GM23338 (cell line): Measurements from ENCODE around the gene EFCAB8. TPM values are rescaled to one million over a fixed set of nuclear protein-coding genes. Genes with fewer than 3 reads are reported as not detected.

Experiments used
- ATAC-seq: fragments of 200-7000 bp; cut with Tn5 transposase; 3 replicates; pipeline ENCODE4 v1.9.1; 2020
- DNase-seq: peaks from one replicate; pipeline ENCODE4 v3.0.0-alpha.2; 2015; ENCODE audit warnings: low spot score
- H2AFZ ChIP-seq: fragments of 200-600 bp; sonication (generic); 2 replicates; pipeline ENCODE4 v1.8.0; 2016; ENCODE audit warnings: antibody characterized with exemption, mild to moderate bottlenecking, moderate library complexity
- H3F3A ChIP-seq: fragments of 200-600 bp; sonication (generic); replicated peaks from 2 replicates; pipeline ENCODE4 v1.8.0; 2017; ENCODE audit warnings: antibody characterized with exemption, mixed run types, low read depth
- H3K27ac ChIP-seq: fragments of 200-600 bp; sonication (generic); 2 replicates; pipeline ENCODE4 v1.6.1; 2016; ENCODE audit warnings: low read depth
- H3K27me3 ChIP-seq: fragments of 200-600 bp; sonication (generic); 2 replicates; pipeline ENCODE4 v1.8.0; 2016; ENCODE audit warnings: mild to moderate bottlenecking, mixed run types, moderate library complexity; ENCODE audit not compliant: insufficient read depth
- H3K36me3 ChIP-seq: fragments of 200-600 bp; sonication (generic); 2 replicates; pipeline ENCODE4 v1.8.0; 2016; ENCODE audit warnings: mild to moderate bottlenecking; ENCODE audit not compliant: insufficient read depth
- H3K4me1 ChIP-seq: fragments of 200-600 bp; sonication (generic); 2 replicates; pipeline ENCODE4 v1.8.0; 2016; ENCODE audit warnings: mild to moderate bottlenecking, moderate library complexity; ENCODE audit not compliant: insufficient read depth
- H3K4me2 ChIP-seq: fragments of 200-600 bp; sonication (generic); 2 replicates; pipeline ENCODE4 v1.7.1; 2017; ENCODE audit warnings: mixed run types
- H3K4me3 ChIP-seq: fragments of 200-600 bp; sonication (generic); 2 replicates; pipeline ENCODE4 v1.6.1; 2016; ENCODE audit warnings: mixed run types
- H3K79me2 ChIP-seq: fragments of 200-600 bp; sonication (generic); replicated peaks from 2 replicates; pipeline ENCODE4 v1.8.0; 2017; ENCODE audit warnings: mild to moderate bottlenecking; ENCODE audit not compliant: insufficient read depth
- H3K9me2 ChIP-seq: fragments of 200-600 bp; sonication (generic); 2 replicates; pipeline ENCODE4 v1.8.0; 2017; ENCODE audit not compliant: insufficient read depth
- H4K20me1 ChIP-seq: fragments of 200-600 bp; sonication (generic); replicated peaks from 2 replicates; pipeline ENCODE4 v1.8.0; 2017; ENCODE audit warnings: mild to moderate bottlenecking; ENCODE audit not compliant: insufficient read depth
- H3K27ac Mint-ChIP-seq: 2 replicates; pipeline ENCODE4 v1.8.0; 2020; ENCODE audit warnings: inconsistent platforms, mild to moderate bottlenecking, moderate library complexity, mixed read lengths
- H3K27me3 Mint-ChIP-seq: 3 replicates; pipeline ENCODE4 v1.8.0; 2022; ENCODE audit warnings: low read depth, mild to moderate bottlenecking, moderate library complexity, mixed read lengths, inconsistent platforms; ENCODE audit not compliant: insufficient read depth, poor library complexity
- H3K36me3 Mint-ChIP-seq: 3 replicates; pipeline ENCODE4 v1.8.0; 2021; ENCODE audit warnings: low read depth, mild to moderate bottlenecking, inconsistent platforms, moderate library complexity, mixed read lengths
- H3K4me1 Mint-ChIP-seq: 3 replicates; pipeline ENCODE4 v1.8.0; 2020; ENCODE audit warnings: mild to moderate bottlenecking, inconsistent platforms, mixed read lengths
- H3K4me3 Mint-ChIP-seq: 3 replicates; pipeline ENCODE4 v1.8.0; 2021; ENCODE audit warnings: moderate library complexity, mild to moderate bottlenecking, inconsistent platforms, mixed read lengths
- H3K9me3 Mint-ChIP-seq: 3 replicates; pipeline ENCODE4 v1.8.0; 2020; ENCODE audit warnings: moderate library complexity, mild to moderate bottlenecking, inconsistent platforms, mixed read lengths
- CREB1 ChIP-seq: fragments of 250-450 bp; sonication (Bioruptor Pico); IDR thresholded peaks from 2 replicates; pipeline ENCODE4 v1.5.0; 2020; ENCODE audit warnings: low read depth, mild to moderate bottlenecking, moderate library complexity
- EZH2 ChIP-seq: fragments of 200-600 bp; sonication (generic); IDR thresholded peaks from one replicate; pipeline ENCODE4 v1.8.0; 2017; ENCODE audit warnings: antibody characterized with exemption, mild to moderate bottlenecking, low read depth; ENCODE audit not compliant: unreplicated experiment
- EZH2phosphoT487 ChIP-seq: fragments of 200-600 bp; sonication (generic); IDR thresholded peaks from one replicate; pipeline ENCODE4 v1.8.1; 2018; ENCODE audit warnings: antibody characterized with exemption; ENCODE audit not compliant: unreplicated experiment
- NANOG ChIP-seq: IDR thresholded peaks from 2 replicates; pipeline ENCODE4 v1.6.1; 2016; ENCODE audit warnings: antibody characterized with exemption, borderline replicate concordance
- POLR2AphosphoS5 ChIP-seq: IDR thresholded peaks from 2 replicates; pipeline ENCODE4 v1.6.1; 2016; ENCODE audit warnings: antibody characterized with exemption, low read depth
- STAT1 ChIP-seq: IDR thresholded peaks from one replicate; pipeline ENCODE4 v1.6.1; 2016; ENCODE audit warnings: antibody characterized with exemption; ENCODE audit not compliant: unreplicated experiment
- ZNF114 ChIP-seq: fragments of 250-450 bp; sonication (Bioruptor Pico); IDR thresholded peaks from 2 replicates; pipeline ENCODE4 v1.5.0; 2020; ENCODE audit warnings: mild to moderate bottlenecking, moderate library complexity
- ZNF331 ChIP-seq: fragments of 250-450 bp; sonication (Bioruptor Pico); IDR thresholded peaks from 2 replicates; pipeline ENCODE4 v1.5.0; 2020; ENCODE audit warnings: low read depth, mild to moderate bottlenecking, moderate library complexity
- polyA plus RNA-seq: library from polyadenylated mRNA; unstranded; fragments of >200 nt; fragmentation: Nextera tagmentation; extraction: Ambion mirVana; gene quantifications from 2 replicates; pipeline ENCODE4 v1.2.1, GENCODE V29; 2016
- total RNA-seq: library from RNA; depleted of rRNA; stranded (reverse); fragments of >200 nt; shearing (Covaris generic); gene quantifications from 2 replicates; pipeline ENCODE4 v1.2.3, GENCODE V29; 2014
- TF ChIP-seq, protein P1 (sequence below): IDR thresholded peaks from one replicate; pipeline ENCODE4 v1.6.1; 2018; ENCODE audit warnings: antibody characterized with exemption; ENCODE audit not compliant: unreplicated experiment
- TF ChIP-seq, protein P2 (sequence below): fragments of 250-450 bp; sonication (Bioruptor Pico); IDR thresholded peaks from 2 replicates; pipeline ENCODE4 v1.5.0; 2020; ENCODE audit warnings: mild to moderate bottlenecking, moderate library complexity
- TF ChIP-seq, protein P3 (sequence below): IDR thresholded peaks from 2 replicates; pipeline ENCODE4 v1.6.1; 2016; ENCODE audit warnings: antibody characterized with exemption
- TF ChIP-seq, protein P4 (sequence below), 2 experiments: fragments of 200-600 bp in 1 of 2; sonication (generic) in 1 of 2; conservative IDR thresholded peaks; 2 replicates each; pipeline versions ENCODE4 v1.5.1 to v1.6.1; 2016 to 2017; ENCODE audit warnings: antibody characterized with exemption in 2 of 2, low read depth in 2 of 2, mild to moderate bottlenecking in 2 of 2, moderate library complexity in 1 of 2

Gene EFCAB8
- total and polyA plus RNA-seq, 2 experiments from 2014 or later, result 0.35 TPM; not detected in 1

DNA sequence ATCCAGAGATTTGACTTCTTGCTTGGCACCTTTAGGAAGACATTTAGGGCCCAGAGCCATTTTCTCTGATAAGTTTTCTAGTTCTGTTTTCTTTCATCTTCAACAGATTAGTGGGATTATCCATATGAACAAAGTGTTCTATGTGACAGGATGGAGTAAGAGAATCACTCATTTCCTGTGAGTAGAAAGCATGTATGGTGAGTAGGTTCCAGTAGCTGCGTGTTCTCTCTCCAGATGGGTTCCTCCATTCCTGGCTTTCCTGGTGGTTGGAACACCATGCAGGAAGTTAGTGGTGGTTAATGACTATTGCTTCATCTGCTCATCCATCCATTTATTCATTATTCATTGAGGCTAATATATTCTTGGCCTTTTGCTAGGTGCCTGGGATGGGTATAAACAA is 54.0 kb downstream of the EFCAB8 start:
- Histone ChIP-seq H3F3A (no peaks in the 10 kb centered on the region), H3K27me3 (no peaks in the 10 kb centered on the region), H3K4me2 (no peak overlapping the region), H2AFZ (no peak overlapping the region), H3K79me2 (no peaks in the 10 kb centered on the region), H3K4me1 (no peaks in the 10 kb centered on the region), H3K9me2 (no peaks in the 10 kb centered on the region), H3K4me3 (no peak overlapping the region), H3K27ac (no peak overlapping the region), H3K36me3 (no peaks in the 10 kb centered on the region; the same call in 1 of the 2 replicates), H4K20me1 (no peaks in the 10 kb centered on the region)
- H3K9me3 Mint-ChIP-seq, result peaks cover 27% of the 10 kb centered on the region
- peaks cover 4% of the 10 kb centered on the region; the same call in 2 of the 3 replicates for H3K36me3 Mint-ChIP-seq
- no peak overlapping the region for H3K4me3 Mint-ChIP-seq
- DNase-seq (no peak), ATAC-seq (no peak)
- TF ChIP-seq, protein P1, sequence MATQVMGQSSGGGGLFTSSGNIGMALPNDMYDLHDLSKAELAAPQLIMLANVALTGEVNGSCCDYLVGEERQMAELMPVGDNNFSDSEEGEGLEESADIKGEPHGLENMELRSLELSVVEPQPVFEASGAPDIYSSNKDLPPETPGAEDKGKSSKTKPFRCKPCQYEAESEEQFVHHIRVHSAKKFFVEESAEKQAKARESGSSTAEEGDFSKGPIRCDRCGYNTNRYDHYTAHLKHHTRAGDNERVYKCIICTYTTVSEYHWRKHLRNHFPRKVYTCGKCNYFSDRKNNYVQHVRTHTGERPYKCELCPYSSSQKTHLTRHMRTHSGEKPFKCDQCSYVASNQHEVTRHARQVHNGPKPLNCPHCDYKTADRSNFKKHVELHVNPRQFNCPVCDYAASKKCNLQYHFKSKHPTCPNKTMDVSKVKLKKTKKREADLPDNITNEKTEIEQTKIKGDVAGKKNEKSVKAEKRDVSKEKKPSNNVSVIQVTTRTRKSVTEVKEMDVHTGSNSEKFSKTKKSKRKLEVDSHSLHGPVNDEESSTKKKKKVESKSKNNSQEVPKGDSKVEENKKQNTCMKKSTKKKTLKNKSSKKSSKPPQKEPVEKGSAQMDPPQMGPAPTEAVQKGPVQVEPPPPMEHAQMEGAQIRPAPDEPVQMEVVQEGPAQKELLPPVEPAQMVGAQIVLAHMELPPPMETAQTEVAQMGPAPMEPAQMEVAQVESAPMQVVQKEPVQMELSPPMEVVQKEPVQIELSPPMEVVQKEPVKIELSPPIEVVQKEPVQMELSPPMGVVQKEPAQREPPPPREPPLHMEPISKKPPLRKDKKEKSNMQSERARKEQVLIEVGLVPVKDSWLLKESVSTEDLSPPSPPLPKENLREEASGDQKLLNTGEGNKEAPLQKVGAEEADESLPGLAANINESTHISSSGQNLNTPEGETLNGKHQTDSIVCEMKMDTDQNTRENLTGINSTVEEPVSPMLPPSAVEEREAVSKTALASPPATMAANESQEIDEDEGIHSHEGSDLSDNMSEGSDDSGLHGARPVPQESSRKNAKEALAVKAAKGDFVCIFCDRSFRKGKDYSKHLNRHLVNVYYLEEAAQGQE, result no peak
- TF ChIP-seq, protein P2, sequence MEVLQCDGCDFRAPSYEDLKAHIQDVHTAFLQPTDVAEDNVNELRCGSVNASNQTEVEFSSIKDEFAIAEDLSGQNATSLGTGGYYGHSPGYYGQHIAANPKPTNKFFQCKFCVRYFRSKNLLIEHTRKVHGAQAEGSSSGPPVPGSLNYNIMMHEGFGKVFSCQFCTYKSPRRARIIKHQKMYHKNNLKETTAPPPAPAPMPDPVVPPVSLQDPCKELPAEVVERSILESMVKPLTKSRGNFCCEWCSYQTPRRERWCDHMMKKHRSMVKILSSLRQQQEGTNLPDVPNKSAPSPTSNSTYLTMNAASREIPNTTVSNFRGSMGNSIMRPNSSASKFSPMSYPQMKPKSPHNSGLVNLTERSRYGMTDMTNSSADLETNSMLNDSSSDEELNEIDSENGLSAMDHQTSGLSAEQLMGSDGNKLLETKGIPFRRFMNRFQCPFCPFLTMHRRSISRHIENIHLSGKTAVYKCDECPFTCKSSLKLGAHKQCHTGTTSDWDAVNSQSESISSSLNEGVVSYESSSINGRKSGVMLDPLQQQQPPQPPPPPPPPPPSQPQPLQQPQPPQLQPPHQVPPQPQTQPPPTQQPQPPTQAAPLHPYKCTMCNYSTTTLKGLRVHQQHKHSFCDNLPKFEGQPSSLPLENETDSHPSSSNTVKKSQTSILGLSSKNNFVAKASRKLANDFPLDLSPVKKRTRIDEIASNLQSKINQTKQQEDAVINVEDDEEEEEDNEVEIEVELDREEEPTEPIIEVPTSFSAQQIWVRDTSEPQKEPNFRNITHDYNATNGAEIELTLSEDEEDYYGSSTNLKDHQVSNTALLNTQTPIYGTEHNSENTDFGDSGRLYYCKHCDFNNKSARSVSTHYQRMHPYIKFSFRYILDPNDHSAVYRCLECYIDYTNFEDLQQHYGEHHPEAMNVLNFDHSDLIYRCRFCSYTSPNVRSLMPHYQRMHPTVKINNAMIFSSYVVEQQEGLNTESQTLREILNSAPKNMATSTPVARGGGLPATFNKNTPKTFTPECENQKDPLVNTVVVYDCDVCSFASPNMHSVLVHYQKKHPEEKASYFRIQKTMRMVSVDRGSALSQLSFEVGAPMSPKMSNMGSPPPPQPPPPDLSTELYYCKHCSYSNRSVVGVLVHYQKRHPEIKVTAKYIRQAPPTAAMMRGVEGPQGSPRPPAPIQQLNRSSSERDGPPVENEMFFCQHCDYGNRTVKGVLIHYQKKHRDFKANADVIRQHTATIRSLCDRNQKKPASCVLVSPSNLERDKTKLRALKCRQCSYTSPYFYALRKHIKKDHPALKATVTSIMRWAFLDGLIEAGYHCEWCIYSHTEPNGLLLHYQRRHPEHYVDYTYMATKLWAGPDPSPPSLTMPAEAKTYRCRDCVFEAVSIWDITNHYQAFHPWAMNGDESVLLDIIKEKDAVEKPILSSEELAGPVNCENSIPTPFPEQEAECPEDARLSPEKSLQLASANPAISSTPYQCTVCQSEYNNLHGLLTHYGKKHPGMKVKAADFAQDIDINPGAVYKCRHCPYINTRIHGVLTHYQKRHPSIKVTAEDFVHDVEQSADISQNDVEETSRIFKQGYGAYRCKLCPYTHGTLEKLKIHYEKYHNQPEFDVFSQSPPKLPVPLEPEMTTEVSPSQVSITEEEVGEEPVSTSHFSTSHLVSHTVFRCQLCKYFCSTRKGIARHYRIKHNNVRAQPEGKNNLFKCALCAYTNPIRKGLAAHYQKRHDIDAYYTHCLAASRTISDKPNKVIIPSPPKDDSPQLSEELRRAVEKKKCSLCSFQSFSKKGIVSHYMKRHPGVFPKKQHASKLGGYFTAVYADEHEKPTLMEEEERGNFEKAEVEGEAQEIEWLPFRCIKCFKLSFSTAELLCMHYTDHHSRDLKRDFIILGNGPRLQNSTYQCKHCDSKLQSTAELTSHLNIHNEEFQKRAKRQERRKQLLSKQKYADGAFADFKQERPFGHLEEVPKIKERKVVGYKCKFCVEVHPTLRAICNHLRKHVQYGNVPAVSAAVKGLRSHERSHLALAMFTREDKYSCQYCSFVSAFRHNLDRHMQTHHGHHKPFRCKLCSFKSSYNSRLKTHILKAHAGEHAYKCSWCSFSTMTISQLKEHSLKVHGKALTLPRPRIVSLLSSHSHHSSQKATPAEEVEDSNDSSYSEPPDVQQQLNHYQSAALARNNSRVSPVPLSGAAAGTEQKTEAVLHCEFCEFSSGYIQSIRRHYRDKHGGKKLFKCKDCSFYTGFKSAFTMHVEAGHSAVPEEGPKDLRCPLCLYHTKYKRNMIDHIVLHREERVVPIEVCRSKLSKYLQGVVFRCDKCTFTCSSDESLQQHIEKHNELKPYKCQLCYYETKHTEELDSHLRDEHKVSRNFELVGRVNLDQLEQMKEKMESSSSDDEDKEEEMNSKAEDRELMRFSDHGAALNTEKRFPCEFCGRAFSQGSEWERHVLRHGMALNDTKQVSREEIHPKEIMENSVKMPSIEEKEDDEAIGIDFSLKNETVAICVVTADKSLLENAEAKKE, result no peak
- no peak for TF ChIP-seq ZNF331
- no peak for TF ChIP-seq EZH2
- TF ChIP-seq, protein P3, sequence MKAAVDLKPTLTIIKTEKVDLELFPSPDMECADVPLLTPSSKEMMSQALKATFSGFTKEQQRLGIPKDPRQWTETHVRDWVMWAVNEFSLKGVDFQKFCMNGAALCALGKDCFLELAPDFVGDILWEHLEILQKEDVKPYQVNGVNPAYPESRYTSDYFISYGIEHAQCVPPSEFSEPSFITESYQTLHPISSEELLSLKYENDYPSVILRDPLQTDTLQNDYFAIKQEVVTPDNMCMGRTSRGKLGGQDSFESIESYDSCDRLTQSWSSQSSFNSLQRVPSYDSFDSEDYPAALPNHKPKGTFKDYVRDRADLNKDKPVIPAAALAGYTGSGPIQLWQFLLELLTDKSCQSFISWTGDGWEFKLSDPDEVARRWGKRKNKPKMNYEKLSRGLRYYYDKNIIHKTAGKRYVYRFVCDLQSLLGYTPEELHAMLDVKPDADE, result no peak
- no peak for TF ChIP-seq STAT1
- no peak for TF ChIP-seq CREB1
- TF ChIP-seq, protein P4, sequence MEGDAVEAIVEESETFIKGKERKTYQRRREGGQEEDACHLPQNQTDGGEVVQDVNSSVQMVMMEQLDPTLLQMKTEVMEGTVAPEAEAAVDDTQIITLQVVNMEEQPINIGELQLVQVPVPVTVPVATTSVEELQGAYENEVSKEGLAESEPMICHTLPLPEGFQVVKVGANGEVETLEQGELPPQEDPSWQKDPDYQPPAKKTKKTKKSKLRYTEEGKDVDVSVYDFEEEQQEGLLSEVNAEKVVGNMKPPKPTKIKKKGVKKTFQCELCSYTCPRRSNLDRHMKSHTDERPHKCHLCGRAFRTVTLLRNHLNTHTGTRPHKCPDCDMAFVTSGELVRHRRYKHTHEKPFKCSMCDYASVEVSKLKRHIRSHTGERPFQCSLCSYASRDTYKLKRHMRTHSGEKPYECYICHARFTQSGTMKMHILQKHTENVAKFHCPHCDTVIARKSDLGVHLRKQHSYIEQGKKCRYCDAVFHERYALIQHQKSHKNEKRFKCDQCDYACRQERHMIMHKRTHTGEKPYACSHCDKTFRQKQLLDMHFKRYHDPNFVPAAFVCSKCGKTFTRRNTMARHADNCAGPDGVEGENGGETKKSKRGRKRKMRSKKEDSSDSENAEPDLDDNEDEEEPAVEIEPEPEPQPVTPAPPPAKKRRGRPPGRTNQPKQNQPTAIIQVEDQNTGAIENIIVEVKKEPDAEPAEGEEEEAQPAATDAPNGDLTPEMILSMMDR (conservative IDR thresholded peaks at IDR 0.05; ENCODE audit: low read depth in 2 of 2), result no peak
- TF ChIP-seq NANOG, result no peak
- no peak for TF ChIP-seq POLR2AphosphoS5
- no peak for TF ChIP-seq ZNF114
- TF ChIP-seq EZH2phosphoT487, result no peak
- no peak overlapping the region for H3K27ac Mint-ChIP-seq
- no peaks in the 10 kb centered on the region for H3K4me1 Mint-ChIP-seq
- H3K27me3 Mint-ChIP-seq, result peaks cover 3% of the 10 kb centered on the region
